Activated naive CD4-positive, alpha-beta T cell (primary cell): ENCODE results near the gene CLEC16A.
A peak's percentile ranks its signal among the peaks of the same experiment; 100 is the strongest.

Experiments
- DNase-seq, 4 experiments: peaks; one replicate each; lab custom pipeline; 2025; lab: John Stamatoyannopoulos, UW

CLEC16A gene

DNA sequence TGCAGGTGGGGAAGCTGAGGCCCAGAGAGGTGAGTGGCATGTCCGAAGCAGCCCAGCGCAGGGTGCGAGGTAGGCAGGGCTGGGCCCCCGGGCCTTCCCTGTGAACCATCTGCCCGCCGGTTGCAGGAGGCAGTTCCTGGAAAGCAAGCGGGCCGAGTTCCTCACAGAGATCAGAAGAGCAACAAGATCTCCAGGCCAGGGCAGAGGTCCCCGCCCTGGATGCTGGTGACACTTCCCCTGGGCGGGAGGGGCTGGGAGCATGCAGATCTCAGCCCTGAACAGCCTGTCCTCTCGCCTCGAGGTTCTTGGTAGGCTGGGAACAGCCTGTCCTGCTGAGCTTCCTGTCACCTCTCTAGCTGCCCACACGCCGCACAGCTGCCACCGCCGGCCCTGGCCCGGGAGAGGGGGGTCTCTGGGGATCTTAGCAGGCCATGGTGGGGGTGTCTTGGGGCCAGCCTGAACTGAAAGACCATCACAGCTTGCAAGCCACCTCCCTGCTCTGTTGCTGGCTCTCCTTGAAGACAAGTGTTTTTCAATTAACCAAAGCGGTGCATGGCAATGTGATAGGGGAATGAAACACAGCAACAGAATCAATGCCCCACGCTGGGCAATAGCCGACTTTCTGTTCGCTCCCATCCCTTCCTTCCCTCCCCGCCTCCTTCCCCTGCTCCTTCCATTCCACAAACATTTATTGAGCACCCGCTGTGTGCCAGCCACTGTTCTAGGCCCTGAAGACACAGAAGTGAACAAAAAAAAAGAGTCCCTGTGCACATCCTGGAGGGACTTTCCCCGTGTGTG lies 279.9 kb downstream of the CLEC16A start:
- DNase-seq, result peak in 2 of 4 experiments; percentile 24 to 28

GRCh38 chr16:11224894-11225676 lies 280.7 kb downstream of the CLEC16A start:
- DNase-seq, result peak; percentile 54 to 65 (median 60)

DNA sequence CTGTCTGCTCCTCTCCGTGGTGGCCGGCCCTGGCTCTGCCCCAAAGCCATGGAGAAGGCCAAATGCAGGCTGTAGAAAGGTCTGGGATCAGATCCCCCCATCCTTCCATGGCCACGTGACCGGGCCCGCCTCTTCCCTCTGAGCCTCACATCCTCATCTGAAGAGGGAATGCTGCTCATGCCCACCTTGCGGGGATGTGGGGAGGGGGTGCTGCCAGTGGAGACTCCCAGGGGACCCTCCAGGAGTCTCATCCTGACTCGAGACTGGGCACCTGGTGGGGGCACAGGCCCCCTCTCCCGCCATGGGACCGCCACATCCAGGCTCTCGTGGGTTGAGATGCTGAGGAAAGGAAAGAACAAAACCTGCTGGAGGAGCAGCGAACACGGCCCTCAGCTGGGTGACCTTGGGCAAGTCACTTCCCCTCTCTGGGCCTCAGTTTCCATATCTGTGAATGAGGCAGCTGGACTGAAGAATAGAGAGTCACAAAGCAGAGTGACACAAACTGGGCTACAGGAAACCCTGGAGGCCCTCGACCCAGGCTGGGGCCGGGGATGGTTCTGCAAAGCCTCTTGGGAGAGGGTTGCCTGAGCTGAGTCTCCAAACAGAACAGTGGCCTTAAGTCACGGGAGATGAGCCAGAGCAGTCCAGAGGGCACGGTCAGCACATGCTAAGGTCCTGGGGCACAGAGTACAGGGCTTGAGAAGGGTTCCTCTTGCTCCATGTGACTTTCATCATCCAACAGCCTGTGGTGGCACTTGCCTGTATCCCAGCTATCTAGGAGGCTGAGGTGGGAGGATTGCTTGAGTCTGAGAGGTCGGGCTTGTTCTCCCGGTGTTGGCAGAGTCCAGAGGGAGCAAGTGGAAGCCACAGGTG lies 281.5 kb downstream of the CLEC16A start:
- DNase-seq, result no peak

DNA sequence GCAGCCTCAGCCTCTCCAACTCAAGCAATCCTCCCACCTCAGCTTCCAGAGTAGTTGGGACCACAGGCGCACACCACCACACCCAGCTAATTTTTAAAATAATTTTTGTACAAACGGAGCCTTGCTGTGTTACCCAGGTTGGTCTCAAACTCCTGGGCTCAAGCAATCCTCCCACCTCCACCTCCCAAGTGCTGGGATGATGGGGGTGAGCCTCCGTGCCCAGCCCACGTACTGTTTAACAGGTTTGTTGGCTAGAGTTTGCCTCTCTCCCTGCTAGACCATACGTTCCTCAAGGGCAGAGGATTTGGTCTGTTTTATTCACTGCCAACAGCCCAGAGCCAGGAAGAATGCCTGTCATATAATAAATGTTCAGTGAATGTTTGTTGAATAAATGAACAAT lies 285.1 kb downstream of the CLEC16A start:
- DNase-seq, result no peak

DNA sequence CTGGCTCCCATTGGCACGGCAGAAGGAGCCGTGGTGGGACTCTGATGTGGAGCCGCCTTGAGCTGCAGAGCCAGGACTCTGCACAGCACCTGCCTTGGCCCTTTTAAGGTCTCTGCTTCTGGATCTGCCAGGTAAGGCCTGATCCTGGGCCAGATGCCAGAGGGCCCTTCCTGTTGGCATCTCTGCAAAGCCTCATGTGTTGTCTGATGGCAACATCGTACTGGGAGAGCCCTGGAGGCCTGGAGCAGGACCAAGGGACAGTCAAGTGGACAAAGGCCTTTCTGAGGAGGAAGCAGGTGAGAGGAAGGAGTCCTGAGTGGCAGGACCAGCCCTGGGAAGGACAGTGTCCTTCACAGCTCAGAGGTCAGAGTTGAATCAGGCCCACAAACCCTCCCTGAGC lies 285.5 kb downstream of the CLEC16A start:
- no peak for DNase-seq

- DNase-seq, result no peak
These were observed 287.1 kb downstream of the CLEC16A start for GRCh38 chr16:11231367-11231970.
